Upper lobe of left lung (tissue), 6 donors: ENCODE measurements around the gene TAS2R19. TPM values are rescaled to one million over a fixed set of nuclear protein-coding genes. Genes with fewer than 3 reads are reported as not detected.
"Not testable (repeated sequence)": the region's sequence is repeated elsewhere in the genome, so short reads cannot be mapped to it uniquely, and the experiment has no call there.

Experiments
- ATAC-seq, 2 donors: fragments of 200-7000 bp; cut with Tn5 transposase; one replicate each; pipeline ENCODE4 v1.9.1; 2022; ENCODE audit warnings: mild to moderate bottlenecking in 2 of 2, moderate library complexity in 2 of 2; ENCODE audit not compliant: low FRiP score in 2 of 2
- DNase-seq, 2 donors: peaks; one replicate each; pipeline ENCODE4 v3.0.0-alpha.2; 2019 to 2020
- H3K27ac ChIP-seq, 4 donors: fragments of 200-600 bp; sonication (generic); one replicate each; pipeline ENCODE4 v1.5.1; 2016 to 2019
- H3K27me3 ChIP-seq, 4 donors: fragments of 200-600 bp; sonication (generic); one replicate each; pipeline ENCODE4 v1.5.1; 2017 to 2019
- H3K36me3 ChIP-seq, 4 donors: fragments of 200-600 bp; sonication (generic); one replicate each; pipeline ENCODE4 v1.5.1; 2016 to 2019
- H3K4me1 ChIP-seq, 4 donors: fragments of 200-600 bp; sonication (generic); one replicate each; pipeline ENCODE4 v1.5.1; 2018 to 2019
- H3K4me3 ChIP-seq, 4 donors: fragments of 200-600 bp; sonication (generic); one replicate each; pipeline ENCODE4 v1.5.1; 2017 to 2019; ENCODE audit warnings: mild to moderate bottlenecking in 2 of 4, moderate library complexity in 1 of 4
- H3K9me3 ChIP-seq, 4 donors: fragments of 200-600 bp; sonication (generic); one replicate each; pipeline ENCODE4 v1.5.1; 2018 to 2019
- CTCF ChIP-seq, 6 experiments: fragments of 450-650 bp in 4 of 6; fragments of 200-600 bp in 2 of 6; sonication (generic) in 2 of 6; IDR thresholded peaks; one replicate each; pipeline ENCODE4 v1.5.1; 2016 to 2019; ENCODE audit warnings: antibody characterized with exemption in 6 of 6
- EP300 ChIP-seq, 4 donors: sonication (generic); formaldehyde crosslinking; IDR thresholded peaks; one replicate each; pipeline ENCODE4 v1.5.1; 2017; ENCODE audit warnings: antibody characterized with exemption in 4 of 4, control low read depth in 2 of 4
- POLR2A ChIP-seq, 4 donors: fragments of 450-650 bp; IDR thresholded peaks; one replicate each; pipeline ENCODE4 v1.5.1; 2016 to 2017; ENCODE audit warnings: antibody characterized with exemption in 4 of 4, mild to moderate bottlenecking in 2 of 4
- POLR2AphosphoS5 ChIP-seq, 2 donors: sonication (generic); formaldehyde crosslinking; IDR thresholded peaks; one replicate each; pipeline ENCODE4 v1.5.1; 2017; ENCODE audit warnings: antibody characterized with exemption in 2 of 2
- whole genome bisulfite sequencing, 2 donors: methylation state at CpG; one replicate each; pipeline ENCODE4 v1.1.5; 2017 to 2018; 5-methylcytosine and 5-hydroxymethylcytosine counted together
- total RNA-seq, 6 donors: library from RNA; depleted of rRNA in 4 of 6; stranded (reverse); fragments of >200 nt in 4 of 6; gene quantifications; one replicate each; pipeline versions ENCODE4 v1.1.0 to v1.2.1, GENCODE V29; 2016 to 2021
- donor health status: DM: no; HTN: no; CAD: no; lungs with moderate emphysema.
- donor health status: DM: no; HTN: yes; CAD: no; lungs with severe emphysema.

TAS2R19 gene, protein sequence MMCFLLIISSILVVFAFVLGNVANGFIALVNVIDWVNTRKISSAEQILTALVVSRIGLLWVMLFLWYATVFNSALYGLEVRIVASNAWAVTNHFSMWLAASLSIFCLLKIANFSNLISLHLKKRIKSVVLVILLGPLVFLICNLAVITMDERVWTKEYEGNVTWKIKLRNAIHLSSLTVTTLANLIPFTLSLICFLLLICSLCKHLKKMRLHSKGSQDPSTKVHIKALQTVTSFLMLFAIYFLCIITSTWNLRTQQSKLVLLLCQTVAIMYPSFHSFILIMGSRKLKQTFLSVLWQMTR
- 10 to 100 TPM in 2 of 6 donors, 1 to 10 TPM in 4; 1.2 to 17.8 (median 4.0) TPM for total RNA-seq

DNA sequence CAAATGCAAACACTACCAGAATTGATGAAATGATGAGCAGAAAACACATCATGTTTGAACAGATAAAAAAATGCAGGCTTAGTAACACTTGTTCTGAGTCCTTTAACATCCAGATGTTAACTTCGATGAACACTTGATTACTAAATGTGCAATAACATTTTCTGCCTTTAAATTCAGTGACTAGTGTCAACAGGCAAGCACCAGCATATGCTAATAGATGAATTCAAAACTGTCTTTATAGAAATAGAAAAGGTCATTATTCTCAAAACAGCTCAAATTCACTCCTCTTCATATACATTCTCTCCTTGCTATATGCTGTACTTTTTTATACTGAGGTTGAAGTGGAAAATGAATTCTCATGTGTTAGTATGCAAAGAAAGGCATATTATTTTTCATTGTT is at the start of gene TAS2R19:
Gene TAS2R19, minus strand, starts transcription at position 101 of the 400 bp plus-strand sequence. Its CDS starts 49 bp downstream, at position 52.
- 90 to 97% methylated on average over 1 of the region's 1 CpG for WGBS, 2 donors
- no peak for TF ChIP-seq POLR2A (IDR thresholded peaks at IDR 0.05)
- no peak for TF ChIP-seq EP300 (IDR thresholded peaks at IDR 0.05)
- no peak for TF ChIP-seq CTCF (IDR thresholded peaks at IDR 0.05)
- no peak for TF ChIP-seq POLR2AphosphoS5 (IDR thresholded peaks at IDR 0.05)
- ATAC-seq = no peak
- H3K27me3 ChIP-seq = no peaks in the 10 kb centered on the region
- no peak within 1 kb of the TSS for H3K27ac ChIP-seq
- peaks cover 0 to 3% (median 1%) of the 10 kb centered on the region in 4 donors for H3K36me3 ChIP-seq
- no peak within 1 kb of the TSS for H3K4me3 ChIP-seq
- DNase-seq = no peak
- no peaks in the 10 kb centered on the region for H3K9me3 ChIP-seq
- H3K4me1 ChIP-seq = no peaks in the 10 kb centered on the region

DNA sequence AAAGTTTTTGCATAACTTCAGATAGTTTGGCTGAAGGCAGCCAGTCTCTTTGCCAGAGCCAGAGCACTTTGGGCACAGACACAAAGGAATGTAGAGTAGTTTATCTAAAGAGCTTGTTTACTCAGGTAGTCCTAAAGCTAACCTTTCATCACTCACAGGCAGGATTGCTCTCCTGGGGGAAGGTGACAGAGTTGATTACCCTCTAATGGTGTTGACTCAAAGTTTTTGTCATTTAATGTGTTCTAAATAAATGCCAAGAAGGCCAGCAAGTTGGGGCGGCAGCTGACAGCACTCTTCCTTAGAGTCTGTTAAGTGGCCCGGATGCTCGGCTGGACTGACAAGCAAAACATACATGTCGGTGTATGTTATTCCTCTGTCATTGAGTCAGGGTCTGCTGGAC is 49.0 kb upstream of the TAS2R19 start:
- H3K9me3 ChIP-seq = no peaks in the 10 kb centered on the region
- no peak overlapping the region for H3K27ac ChIP-seq
- DNase-seq (no peak), ATAC-seq (no peak)
- 70% methylated on average over 4 of the region's 4 CpGs; no CpG with 5 or more reads in 1 of the 2 donors for WGBS, 2 donors
- TF ChIP-seq POLR2A (IDR thresholded peaks at IDR 0.05) (no peak), POLR2AphosphoS5 (IDR thresholded peaks at IDR 0.05) (no peak), CTCF (IDR thresholded peaks at IDR 0.05) (no peak), EP300 (IDR thresholded peaks at IDR 0.05) (no peak)
- H3K27me3 ChIP-seq = no peaks in the 10 kb centered on the region
- no peak overlapping the region for H3K4me3 ChIP-seq
- H3K4me1 ChIP-seq = no peaks in the 10 kb centered on the region
- H3K36me3 ChIP-seq = no peaks in the 10 kb centered on the region

DNA sequence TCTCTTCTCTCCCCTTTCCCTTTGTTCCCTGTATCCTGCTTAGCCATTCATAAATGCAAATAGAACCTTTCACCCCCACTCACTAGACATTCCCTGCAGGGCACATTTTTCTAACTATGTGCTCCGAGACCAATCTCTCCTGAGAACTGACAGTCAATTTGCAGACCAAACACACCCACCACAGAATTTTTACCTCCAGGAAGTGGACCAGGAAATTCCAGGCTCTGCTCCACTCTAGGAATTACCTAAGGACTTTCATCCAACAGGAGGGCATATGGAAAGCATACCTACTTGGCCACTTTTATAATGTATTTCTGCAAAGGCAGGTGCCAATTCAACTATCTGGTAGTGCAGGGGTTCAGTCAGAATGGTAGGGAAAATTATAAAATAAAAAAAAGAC is 48.6 kb upstream of the TAS2R19 start:
- Histone ChIP-seq H3K4me1 (no peaks in the 10 kb centered on the region), H3K4me3 (no peak overlapping the region), H3K9me3 (no peaks in the 10 kb centered on the region), H3K36me3 (no peaks in the 10 kb centered on the region), H3K27ac (no peak overlapping the region), H3K27me3 (no peaks in the 10 kb centered on the region)
- 52 to 68% methylated on average over 1 of the region's 1 CpG for WGBS, 2 donors
- no peak for TF ChIP-seq POLR2A (IDR thresholded peaks at IDR 0.05)
- TF ChIP-seq EP300 (IDR thresholded peaks at IDR 0.05) = no peak
- no peak for TF ChIP-seq CTCF (IDR thresholded peaks at IDR 0.05)
- DNase-seq = no peak
- ATAC-seq = no peak

DNA sequence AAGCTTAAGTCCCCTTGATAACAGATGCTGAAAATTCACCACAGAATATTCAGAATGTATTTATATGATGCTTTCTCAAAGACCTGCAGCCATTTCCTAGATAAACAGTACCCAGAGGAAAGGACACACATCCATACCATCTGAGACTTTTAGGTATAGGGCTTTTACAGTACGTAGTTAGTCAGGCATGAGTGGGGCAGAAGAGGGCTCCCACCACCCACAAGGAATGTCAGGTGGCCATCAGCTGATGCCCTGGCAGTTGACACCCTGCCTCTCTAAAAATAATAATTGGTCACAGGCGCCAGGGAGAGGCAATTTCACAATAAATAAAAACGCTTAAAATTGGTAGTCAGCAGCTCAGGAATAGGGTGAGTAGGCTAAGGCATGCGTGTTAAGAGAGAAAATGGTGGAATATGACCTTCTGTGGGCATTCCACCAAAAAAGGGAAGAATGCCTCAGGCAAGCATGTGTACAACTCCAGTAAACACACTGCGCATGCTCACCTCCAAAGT is 47.5 kb upstream of the TAS2R19 start:
- ATAC-seq = no peak
- Histone ChIP-seq H3K27me3 (no peaks in the 10 kb centered on the region), H3K36me3 (no peaks in the 10 kb centered on the region), H3K4me3 (no peak overlapping the region), H3K9me3 (no peaks in the 10 kb centered on the region), H3K27ac (no peak overlapping the region), H3K4me1 (no peaks in the 10 kb centered on the region)
- TF ChIP-seq EP300 (IDR thresholded peaks at IDR 0.05) = no peak
- DNase-seq = no peak
- 78 to 87% methylated on average over 5 of the region's 5 CpGs for WGBS, 2 donors

GRCh38 chr12:11067514-11067913 is 45.1 kb upstream of the TAS2R19 start:
- Histone ChIP-seq H3K4me3 (no peak overlapping the region), H3K36me3 (no peaks in the 10 kb centered on the region), H3K4me1 (no peaks in the 10 kb centered on the region), H3K9me3 (no peaks in the 10 kb centered on the region), H3K27me3 (no peaks in the 10 kb centered on the region), H3K27ac (no peak overlapping the region)
- no peak for TF ChIP-seq EP300 (IDR thresholded peaks at IDR 0.05)
- TF ChIP-seq POLR2A (IDR thresholded peaks at IDR 0.05) = no peak
- no peak for TF ChIP-seq POLR2AphosphoS5 (IDR thresholded peaks at IDR 0.05)
- no peak for TF ChIP-seq CTCF (IDR thresholded peaks at IDR 0.05)
- ATAC-seq (peak in 1 of 2 donors; percentile 26), DNase-seq (no peak)
- 57 to 70% methylated on average over 2 of the region's 2 CpGs for WGBS, 2 donors

GRCh38 chr12:11062194-11062593 is 39.8 kb upstream of the TAS2R19 start, which contains the start of gene TAS2R46:
Gene TAS2R46, minus strand, starts transcription at chr12:11062294. Its CDS starts 0 bp downstream, at chr12:11062294.
- not testable (repeated sequence) for H3K4me1 ChIP-seq, H3K27ac ChIP-seq, ATAC-seq, DNase-seq, H3K9me3 ChIP-seq, H3K36me3 ChIP-seq, H3K27me3 ChIP-seq, H3K4me3 ChIP-seq
- WGBS, 2 donors = 91 to 100% methylated on average over 1 of the region's 1 CpG
